ENCODE measurements around the gene CBFA2T2. TPM values are rescaled to one million over a fixed set of nuclear protein-coding genes. Genes with fewer than 3 reads are reported as not detected.

The CBFA2T2 gene
- total and polyA plus RNA-seq, 10 of the 15 experiments (the other 5 are each of a cell fraction or from before 2014, with no cell fraction given), result 0.61 to 8.6 (median 5.5) TPM

DNA sequence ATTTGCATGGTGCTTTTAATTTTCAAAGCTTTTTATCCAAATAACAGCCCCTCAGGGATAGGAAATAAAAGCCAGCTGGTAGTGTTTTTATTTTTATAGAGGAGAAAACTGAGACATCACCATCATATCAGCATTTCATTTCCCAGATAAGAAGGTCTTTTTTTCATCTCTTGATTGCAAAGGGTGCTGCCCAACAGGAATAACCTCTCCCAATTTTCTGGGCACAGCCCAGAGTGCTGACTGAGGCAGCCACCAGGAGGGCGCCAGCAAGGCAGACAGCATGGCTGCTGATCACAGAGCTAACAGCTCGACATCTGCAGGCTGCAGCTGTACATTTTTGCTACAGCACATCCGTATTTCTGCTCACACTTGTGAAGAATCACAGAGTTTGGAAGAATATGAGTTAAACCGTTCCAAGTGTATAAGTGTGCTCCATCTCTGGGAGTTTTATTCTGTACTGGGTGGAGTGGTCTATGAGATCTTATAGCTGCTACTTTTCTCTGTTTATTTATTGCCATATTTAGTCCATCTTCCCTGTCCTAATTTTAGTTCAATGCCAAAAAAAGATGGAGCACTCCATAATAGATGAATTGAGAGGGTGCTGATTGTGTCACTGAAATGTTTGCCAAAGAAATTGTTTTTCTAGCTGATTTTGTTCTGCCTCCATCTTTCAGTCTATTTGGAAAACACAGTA is 86.7 kb downstream of the CBFA2T2 start:
- no peak for TF ChIP-seq PAX8 (IDR thresholded peaks at IDR 0.05)
- TF ChIP-seq, protein P1, sequence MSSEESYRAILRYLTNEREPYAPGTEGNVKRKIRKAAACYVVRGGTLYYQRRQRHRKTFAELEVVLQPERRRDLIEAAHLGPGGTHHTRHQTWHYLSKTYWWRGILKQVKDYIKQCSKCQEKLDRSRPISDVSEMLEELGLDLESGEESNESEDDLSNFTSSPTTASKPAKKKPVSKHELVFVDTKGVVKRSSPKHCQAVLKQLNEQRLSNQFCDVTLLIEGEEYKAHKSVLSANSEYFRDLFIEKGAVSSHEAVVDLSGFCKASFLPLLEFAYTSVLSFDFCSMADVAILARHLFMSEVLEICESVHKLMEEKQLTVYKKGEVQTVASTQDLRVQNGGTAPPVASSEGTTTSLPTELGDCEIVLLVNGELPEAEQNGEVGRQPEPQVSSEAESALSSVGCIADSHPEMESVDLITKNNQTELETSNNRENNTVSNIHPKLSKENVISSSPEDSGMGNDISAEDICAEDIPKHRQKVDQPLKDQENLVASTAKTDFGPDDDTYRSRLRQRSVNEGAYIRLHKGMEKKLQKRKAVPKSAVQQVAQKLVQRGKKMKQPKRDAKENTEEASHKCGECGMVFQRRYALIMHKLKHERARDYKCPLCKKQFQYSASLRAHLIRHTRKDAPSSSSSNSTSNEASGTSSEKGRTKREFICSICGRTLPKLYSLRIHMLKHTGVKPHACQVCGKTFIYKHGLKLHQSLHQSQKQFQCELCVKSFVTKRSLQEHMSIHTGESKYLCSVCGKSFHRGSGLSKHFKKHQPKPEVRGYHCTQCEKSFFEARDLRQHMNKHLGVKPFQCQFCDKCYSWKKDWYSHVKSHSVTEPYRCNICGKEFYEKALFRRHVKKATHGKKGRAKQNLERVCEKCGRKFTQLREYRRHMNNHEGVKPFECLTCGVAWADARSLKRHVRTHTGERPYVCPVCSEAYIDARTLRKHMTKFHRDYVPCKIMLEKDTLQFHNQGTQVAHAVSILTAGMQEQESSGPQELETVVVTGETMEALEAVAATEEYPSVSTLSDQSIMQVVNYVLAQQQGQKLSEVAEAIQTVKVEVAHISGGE (CRISPR knock-in tag; IDR thresholded peaks at IDR 0.05), result no peak
- TF ChIP-seq, protein P2, sequence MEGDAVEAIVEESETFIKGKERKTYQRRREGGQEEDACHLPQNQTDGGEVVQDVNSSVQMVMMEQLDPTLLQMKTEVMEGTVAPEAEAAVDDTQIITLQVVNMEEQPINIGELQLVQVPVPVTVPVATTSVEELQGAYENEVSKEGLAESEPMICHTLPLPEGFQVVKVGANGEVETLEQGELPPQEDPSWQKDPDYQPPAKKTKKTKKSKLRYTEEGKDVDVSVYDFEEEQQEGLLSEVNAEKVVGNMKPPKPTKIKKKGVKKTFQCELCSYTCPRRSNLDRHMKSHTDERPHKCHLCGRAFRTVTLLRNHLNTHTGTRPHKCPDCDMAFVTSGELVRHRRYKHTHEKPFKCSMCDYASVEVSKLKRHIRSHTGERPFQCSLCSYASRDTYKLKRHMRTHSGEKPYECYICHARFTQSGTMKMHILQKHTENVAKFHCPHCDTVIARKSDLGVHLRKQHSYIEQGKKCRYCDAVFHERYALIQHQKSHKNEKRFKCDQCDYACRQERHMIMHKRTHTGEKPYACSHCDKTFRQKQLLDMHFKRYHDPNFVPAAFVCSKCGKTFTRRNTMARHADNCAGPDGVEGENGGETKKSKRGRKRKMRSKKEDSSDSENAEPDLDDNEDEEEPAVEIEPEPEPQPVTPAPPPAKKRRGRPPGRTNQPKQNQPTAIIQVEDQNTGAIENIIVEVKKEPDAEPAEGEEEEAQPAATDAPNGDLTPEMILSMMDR (IDR thresholded peaks at IDR 0.05 in 2 of 3, conservative IDR thresholded peaks at IDR 0.05 in 1 of 3; ENCODE audit: control insufficient read depth in 2 of 3, extremely low read depth in 1 of 3, insufficient read depth in 1 of 3, low read depth in 3 of 3, low read length in 3 of 3), result 0 out of 6 replicates have a peak, but pooled peaks of 1 of the 3 experiments have one; percentile 10
- TF ChIP-seq, protein P3, sequence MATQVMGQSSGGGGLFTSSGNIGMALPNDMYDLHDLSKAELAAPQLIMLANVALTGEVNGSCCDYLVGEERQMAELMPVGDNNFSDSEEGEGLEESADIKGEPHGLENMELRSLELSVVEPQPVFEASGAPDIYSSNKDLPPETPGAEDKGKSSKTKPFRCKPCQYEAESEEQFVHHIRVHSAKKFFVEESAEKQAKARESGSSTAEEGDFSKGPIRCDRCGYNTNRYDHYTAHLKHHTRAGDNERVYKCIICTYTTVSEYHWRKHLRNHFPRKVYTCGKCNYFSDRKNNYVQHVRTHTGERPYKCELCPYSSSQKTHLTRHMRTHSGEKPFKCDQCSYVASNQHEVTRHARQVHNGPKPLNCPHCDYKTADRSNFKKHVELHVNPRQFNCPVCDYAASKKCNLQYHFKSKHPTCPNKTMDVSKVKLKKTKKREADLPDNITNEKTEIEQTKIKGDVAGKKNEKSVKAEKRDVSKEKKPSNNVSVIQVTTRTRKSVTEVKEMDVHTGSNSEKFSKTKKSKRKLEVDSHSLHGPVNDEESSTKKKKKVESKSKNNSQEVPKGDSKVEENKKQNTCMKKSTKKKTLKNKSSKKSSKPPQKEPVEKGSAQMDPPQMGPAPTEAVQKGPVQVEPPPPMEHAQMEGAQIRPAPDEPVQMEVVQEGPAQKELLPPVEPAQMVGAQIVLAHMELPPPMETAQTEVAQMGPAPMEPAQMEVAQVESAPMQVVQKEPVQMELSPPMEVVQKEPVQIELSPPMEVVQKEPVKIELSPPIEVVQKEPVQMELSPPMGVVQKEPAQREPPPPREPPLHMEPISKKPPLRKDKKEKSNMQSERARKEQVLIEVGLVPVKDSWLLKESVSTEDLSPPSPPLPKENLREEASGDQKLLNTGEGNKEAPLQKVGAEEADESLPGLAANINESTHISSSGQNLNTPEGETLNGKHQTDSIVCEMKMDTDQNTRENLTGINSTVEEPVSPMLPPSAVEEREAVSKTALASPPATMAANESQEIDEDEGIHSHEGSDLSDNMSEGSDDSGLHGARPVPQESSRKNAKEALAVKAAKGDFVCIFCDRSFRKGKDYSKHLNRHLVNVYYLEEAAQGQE (IDR thresholded peaks at IDR 0.05; ENCODE audit: low read depth, low read length), result no peak
- FAIRE-seq (no peak), ATAC-seq (no peak), DNase-seq (ENCODE audit: low read depth, low spot score) (no peak)
- no peaks in the 10 kb centered on the region for H3K4me1 ChIP-seq (ENCODE audit: control insufficient read depth, insufficient read depth, low read length)
- no peak overlapping the region for H2AFZ ChIP-seq (ENCODE audit: control insufficient read depth, low read depth, low read length)
- H3K9me3 ChIP-seq (replicated peaks; ENCODE audit: control insufficient read depth, insufficient read depth, low read length), result no peaks in the 10 kb centered on the region
- H3K4me2 ChIP-seq (ENCODE audit: control insufficient read depth, insufficient read depth), result no peak overlapping the region
- no peak overlapping the region for H3K27ac ChIP-seq (ENCODE audit: control insufficient read depth, insufficient read depth)
- H4K20me1 ChIP-seq (ENCODE audit: control insufficient read depth, insufficient read depth), result no peaks in the 10 kb centered on the region
- H3K27me3 ChIP-seq (replicated peaks in 1 of 2; ENCODE audit: control insufficient read depth in 2 of 2, insufficient read depth in 2 of 2, low read length in 1 of 2), result no peaks in the 10 kb centered on the region
- intact Hi-C loops (cut with micrococcal nuclease; ENCODE audit: unreplicated experiment), result no loop called here
- H3K79me2 ChIP-seq (ENCODE audit: control insufficient read depth, insufficient read depth, low read length), result no peaks in the 10 kb centered on the region
- no peaks in the 10 kb centered on the region for H3K36me3 ChIP-seq (ENCODE audit: control insufficient read depth in 2 of 2, insufficient read depth in 2 of 2, low read length in 1 of 2)
- BruUV-seq (replicated peaks), result no TSS peak
- WGBS (ENCODE audit: insufficient coverage, insufficient replicate concordance, low lambda C conversion rate, missing lambda C conversion rate), result 71% methylated on average over 4 of the region's 4 CpGs
- H3K9ac ChIP-seq (ENCODE audit: control insufficient read depth, insufficient read depth, low read length), result no peak overlapping the region
- ChIA-PET SMC1A (ENCODE audit: uncharacterized antibody, unreplicated experiment) (interaction anchor here (0.9 to 1.9 kb wide), 9 partner anchors 18 to 76 kb away, joined by 3 to 9 read pairs (median 3); no protein-coding TSS in a partner anchor), CTCF (interaction anchor here (0.6 to 1.9 kb wide), 4 partner anchors 13 to 142 kb away, joined by 3 to 8 read pairs (median 3); no protein-coding TSS in a partner anchor), POLR2A (interaction anchor here (0.5 to 1.5 kb wide), 3 partner anchors 85 to 198 kb away, joined by 3 to 4 read pairs (median 3); partner anchors contain the start of gene CBFA2T2), RAD21 (ENCODE audit: unreplicated experiment) (interaction anchor here (0.7 to 1.4 kb wide), 5 partner anchors 21 to 45 kb away, joined by 3 to 4 read pairs (median 3); no protein-coding TSS in a partner anchor)
- in situ Hi-C loops (cut with MboI), result no loop called here
- H3K4me3 ChIP-seq, result no peak overlapping the region
